ENCODE measurements around the gene ADCYAP1R1.

DNA sequence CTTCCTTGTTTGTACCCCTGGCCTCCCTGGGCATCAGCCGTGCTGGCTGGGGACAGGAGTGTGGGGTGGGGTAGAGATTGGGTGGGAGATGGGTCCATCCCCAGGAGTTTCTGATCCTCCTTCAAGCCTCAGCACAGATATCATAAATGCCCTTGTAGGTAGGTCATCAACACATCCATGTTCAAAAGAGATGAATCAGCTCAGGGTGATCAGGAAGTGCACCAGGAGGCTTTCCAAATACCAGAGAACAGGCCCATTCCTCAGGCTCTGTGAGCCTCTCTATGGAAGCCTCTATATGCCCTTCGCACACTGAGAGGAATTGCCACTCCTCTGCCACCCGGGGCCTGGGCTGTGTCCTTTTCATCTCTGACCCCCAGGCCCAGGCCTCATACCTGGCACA, 31.9 kb upstream of the ADCYAP1R1 start:
- TF ChIP-seq, protein P1, sequence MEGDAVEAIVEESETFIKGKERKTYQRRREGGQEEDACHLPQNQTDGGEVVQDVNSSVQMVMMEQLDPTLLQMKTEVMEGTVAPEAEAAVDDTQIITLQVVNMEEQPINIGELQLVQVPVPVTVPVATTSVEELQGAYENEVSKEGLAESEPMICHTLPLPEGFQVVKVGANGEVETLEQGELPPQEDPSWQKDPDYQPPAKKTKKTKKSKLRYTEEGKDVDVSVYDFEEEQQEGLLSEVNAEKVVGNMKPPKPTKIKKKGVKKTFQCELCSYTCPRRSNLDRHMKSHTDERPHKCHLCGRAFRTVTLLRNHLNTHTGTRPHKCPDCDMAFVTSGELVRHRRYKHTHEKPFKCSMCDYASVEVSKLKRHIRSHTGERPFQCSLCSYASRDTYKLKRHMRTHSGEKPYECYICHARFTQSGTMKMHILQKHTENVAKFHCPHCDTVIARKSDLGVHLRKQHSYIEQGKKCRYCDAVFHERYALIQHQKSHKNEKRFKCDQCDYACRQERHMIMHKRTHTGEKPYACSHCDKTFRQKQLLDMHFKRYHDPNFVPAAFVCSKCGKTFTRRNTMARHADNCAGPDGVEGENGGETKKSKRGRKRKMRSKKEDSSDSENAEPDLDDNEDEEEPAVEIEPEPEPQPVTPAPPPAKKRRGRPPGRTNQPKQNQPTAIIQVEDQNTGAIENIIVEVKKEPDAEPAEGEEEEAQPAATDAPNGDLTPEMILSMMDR (IDR thresholded peaks at IDR 0.05) = no peak
- no peak for TF ChIP-seq POLR2A (IDR thresholded peaks at IDR 0.05)

Measured in right lobe of liver (tissue), 4 donors.